HL-60 (cell line): ENCODE measurements around the gene AFF1.
"Not testable (repeated sequence)": the region's sequence is repeated elsewhere in the genome, so short reads cannot be mapped to it uniquely, and the experiment has no call there.

Source experiments
- DNase-seq, 2 experiments: peaks; one replicate each; pipeline ENCODE4 v3.0.0-alpha.2; 2010 to 2020; ENCODE audit warnings: low read depth in 1 of 2, low spot score in 1 of 2
- H3K27ac ChIP-seq: fragments of 250-450 bp; sonication (Bioruptor Pico); replicated peaks from 2 replicates; pipeline ENCODE4 v1.5.1; 2020; ENCODE audit warnings: mild to moderate bottlenecking, moderate library complexity
- H3K27me3 ChIP-seq: fragments of 250-450 bp; sonication (Bioruptor Pico); 2 replicates; pipeline ENCODE4 v1.5.1; 2021; ENCODE audit warnings: mild to moderate bottlenecking, moderate library complexity; ENCODE audit not compliant: insufficient read depth, poor library complexity, severe bottlenecking
- H3K4me3 ChIP-seq: replicated peaks from 2 replicates; pipeline ENCODE4 v1.5.1; 2011; ENCODE audit warnings: mild to moderate bottlenecking, control low read depth, low read length; ENCODE audit not compliant: insufficient read depth
- GABPA ChIP-seq: IDR thresholded peaks from 2 replicates; pipeline ENCODE4 v1.6.1; 2012; ENCODE audit warnings: low read depth
- POLR2AphosphoS5 ChIP-seq: IDR thresholded peaks from 2 replicates; pipeline ENCODE4 v1.6.1; 2012; ENCODE audit warnings: low read depth
- SPI1 ChIP-seq: IDR thresholded peaks from 2 replicates; pipeline ENCODE4 v1.6.1; 2012; ENCODE audit warnings: low read depth, mild to moderate bottlenecking, borderline replicate concordance
- TF ChIP-seq, protein P1 (sequence below): IDR thresholded peaks from one replicate; pipeline ENCODE4 v1.5.1; 2011; ENCODE audit warnings: low read length, control low read depth, inconsistent platforms; ENCODE audit not compliant: insufficient read depth
- TF ChIP-seq, protein P2 (sequence below): IDR thresholded peaks from 2 replicates; pipeline ENCODE4 v1.6.1; 2012; ENCODE audit warnings: low read depth; ENCODE audit not compliant: insufficient replicate concordance

Gene AFF1

GRCh38 chr4:87069037-87069742, 134.4 kb downstream of the AFF1 start:
- no peak overlapping the region for H3K4me3 ChIP-seq
- TF ChIP-seq, protein P1, sequence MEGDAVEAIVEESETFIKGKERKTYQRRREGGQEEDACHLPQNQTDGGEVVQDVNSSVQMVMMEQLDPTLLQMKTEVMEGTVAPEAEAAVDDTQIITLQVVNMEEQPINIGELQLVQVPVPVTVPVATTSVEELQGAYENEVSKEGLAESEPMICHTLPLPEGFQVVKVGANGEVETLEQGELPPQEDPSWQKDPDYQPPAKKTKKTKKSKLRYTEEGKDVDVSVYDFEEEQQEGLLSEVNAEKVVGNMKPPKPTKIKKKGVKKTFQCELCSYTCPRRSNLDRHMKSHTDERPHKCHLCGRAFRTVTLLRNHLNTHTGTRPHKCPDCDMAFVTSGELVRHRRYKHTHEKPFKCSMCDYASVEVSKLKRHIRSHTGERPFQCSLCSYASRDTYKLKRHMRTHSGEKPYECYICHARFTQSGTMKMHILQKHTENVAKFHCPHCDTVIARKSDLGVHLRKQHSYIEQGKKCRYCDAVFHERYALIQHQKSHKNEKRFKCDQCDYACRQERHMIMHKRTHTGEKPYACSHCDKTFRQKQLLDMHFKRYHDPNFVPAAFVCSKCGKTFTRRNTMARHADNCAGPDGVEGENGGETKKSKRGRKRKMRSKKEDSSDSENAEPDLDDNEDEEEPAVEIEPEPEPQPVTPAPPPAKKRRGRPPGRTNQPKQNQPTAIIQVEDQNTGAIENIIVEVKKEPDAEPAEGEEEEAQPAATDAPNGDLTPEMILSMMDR = no peak
- no peak for TF ChIP-seq GABPA
- no peak for TF ChIP-seq SPI1
- TF ChIP-seq, protein P2, sequence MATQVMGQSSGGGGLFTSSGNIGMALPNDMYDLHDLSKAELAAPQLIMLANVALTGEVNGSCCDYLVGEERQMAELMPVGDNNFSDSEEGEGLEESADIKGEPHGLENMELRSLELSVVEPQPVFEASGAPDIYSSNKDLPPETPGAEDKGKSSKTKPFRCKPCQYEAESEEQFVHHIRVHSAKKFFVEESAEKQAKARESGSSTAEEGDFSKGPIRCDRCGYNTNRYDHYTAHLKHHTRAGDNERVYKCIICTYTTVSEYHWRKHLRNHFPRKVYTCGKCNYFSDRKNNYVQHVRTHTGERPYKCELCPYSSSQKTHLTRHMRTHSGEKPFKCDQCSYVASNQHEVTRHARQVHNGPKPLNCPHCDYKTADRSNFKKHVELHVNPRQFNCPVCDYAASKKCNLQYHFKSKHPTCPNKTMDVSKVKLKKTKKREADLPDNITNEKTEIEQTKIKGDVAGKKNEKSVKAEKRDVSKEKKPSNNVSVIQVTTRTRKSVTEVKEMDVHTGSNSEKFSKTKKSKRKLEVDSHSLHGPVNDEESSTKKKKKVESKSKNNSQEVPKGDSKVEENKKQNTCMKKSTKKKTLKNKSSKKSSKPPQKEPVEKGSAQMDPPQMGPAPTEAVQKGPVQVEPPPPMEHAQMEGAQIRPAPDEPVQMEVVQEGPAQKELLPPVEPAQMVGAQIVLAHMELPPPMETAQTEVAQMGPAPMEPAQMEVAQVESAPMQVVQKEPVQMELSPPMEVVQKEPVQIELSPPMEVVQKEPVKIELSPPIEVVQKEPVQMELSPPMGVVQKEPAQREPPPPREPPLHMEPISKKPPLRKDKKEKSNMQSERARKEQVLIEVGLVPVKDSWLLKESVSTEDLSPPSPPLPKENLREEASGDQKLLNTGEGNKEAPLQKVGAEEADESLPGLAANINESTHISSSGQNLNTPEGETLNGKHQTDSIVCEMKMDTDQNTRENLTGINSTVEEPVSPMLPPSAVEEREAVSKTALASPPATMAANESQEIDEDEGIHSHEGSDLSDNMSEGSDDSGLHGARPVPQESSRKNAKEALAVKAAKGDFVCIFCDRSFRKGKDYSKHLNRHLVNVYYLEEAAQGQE = no peak
- no peak for TF ChIP-seq POLR2AphosphoS5
- DNase-seq = no peak
- H3K27ac ChIP-seq = no peak overlapping the region
- H3K27me3 ChIP-seq = no peaks in the 10 kb centered on the region

- Histone ChIP-seq H3K27ac (no peak overlapping the region), H3K4me3 (no peak overlapping the region), H3K27me3 (no peaks in the 10 kb centered on the region)
- no peak for DNase-seq
- TF ChIP-seq, protein P2 = no peak
- TF ChIP-seq, protein P1 = no peak
- no peak for TF ChIP-seq SPI1
- no peak for TF ChIP-seq POLR2AphosphoS5
- no peak for TF ChIP-seq GABPA
These were observed 136.6 kb downstream of the AFF1 start for GRCh38 chr4:87071401-87071800.

- H3K27me3 ChIP-seq, DNase-seq, H3K4me3 ChIP-seq, H3K27ac ChIP-seq: not testable (repeated sequence)
These were observed 137.7 kb downstream of the AFF1 start for GRCh38 chr4:87072545-87072944.

DNA sequence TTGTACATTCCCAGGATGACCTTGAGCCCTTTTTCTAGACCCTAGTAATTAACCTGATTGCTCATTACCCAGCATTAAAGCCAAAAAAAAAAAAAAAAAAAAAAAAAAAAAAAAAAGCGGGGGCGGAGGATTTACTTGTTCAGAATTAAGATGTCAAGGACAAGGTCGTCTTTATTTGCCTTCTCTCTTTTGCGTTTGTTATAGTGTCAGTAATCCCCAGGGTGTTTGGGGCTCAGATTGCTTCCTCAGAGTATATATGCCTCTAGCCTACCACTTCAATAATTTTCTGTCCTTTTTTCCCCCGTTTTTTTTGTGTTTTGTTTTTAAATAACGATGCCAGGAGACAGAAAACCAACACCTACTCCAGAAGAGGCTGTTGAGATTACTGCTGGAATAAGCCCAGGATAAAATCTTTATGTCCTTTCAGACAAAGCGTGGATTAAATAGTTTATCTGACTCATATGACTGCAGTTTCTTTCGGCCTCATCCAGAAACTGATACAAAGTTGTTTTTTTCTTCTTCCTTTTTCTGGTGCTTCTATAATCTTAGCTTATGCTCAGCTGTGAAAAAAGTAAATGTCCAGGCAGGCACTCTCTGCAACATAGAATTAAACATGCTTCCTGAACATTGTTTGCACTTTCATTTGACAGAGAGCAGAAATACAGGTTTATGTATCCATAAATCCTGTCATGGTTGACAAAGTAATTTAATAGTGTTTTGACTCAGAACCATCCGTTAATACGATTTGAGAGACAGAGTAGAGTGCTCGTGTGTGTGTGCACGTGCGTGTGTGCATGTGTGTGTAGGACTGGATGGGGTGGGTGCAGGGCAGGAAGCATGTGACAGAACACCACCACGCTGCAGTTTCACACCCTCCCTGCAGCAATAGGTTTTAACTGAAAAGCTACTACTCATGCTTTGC, 138.6 kb downstream of the AFF1 start:
- peak overlapping the region; percentile 35; the same call in 1 of the 2 replicates for H3K27ac ChIP-seq
- H3K4me3 ChIP-seq = no peak overlapping the region
- TF ChIP-seq SPI1 (no peak), GABPA (no peak), POLR2AphosphoS5 (no peak)
- TF ChIP-seq, protein P1 = no peak
- TF ChIP-seq, protein P2 = no peak
- H3K27me3 ChIP-seq = no peaks in the 10 kb centered on the region
- DNase-seq = no peak
